GM23338 (cell line): ENCODE results near the gene CCDC68. TPM values are rescaled to one million over a fixed set of nuclear protein-coding genes. Genes with fewer than 3 reads are reported as not detected.

Experiments used
- ATAC-seq: fragments of 200-7000 bp; cut with Tn5 transposase; 3 replicates; pipeline ENCODE4 v1.9.1; 2020
- DNase-seq: peaks from one replicate; pipeline ENCODE4 v3.0.0-alpha.2; 2015; ENCODE audit warnings: low spot score
- H2AFZ ChIP-seq: fragments of 200-600 bp; sonication (generic); 2 replicates; pipeline ENCODE4 v1.8.0; 2016; ENCODE audit warnings: antibody characterized with exemption, mild to moderate bottlenecking, moderate library complexity
- H3F3A ChIP-seq: fragments of 200-600 bp; sonication (generic); replicated peaks from 2 replicates; pipeline ENCODE4 v1.8.0; 2017; ENCODE audit warnings: antibody characterized with exemption, mixed run types, low read depth
- H3K27ac ChIP-seq: fragments of 200-600 bp; sonication (generic); 2 replicates; pipeline ENCODE4 v1.6.1; 2016; ENCODE audit warnings: low read depth
- H3K27me3 ChIP-seq: fragments of 200-600 bp; sonication (generic); 2 replicates; pipeline ENCODE4 v1.8.0; 2016; ENCODE audit warnings: mild to moderate bottlenecking, mixed run types, moderate library complexity; ENCODE audit not compliant: insufficient read depth
- H3K36me3 ChIP-seq: fragments of 200-600 bp; sonication (generic); 2 replicates; pipeline ENCODE4 v1.8.0; 2016; ENCODE audit warnings: mild to moderate bottlenecking; ENCODE audit not compliant: insufficient read depth
- H3K4me1 ChIP-seq: fragments of 200-600 bp; sonication (generic); 2 replicates; pipeline ENCODE4 v1.8.0; 2016; ENCODE audit warnings: mild to moderate bottlenecking, moderate library complexity; ENCODE audit not compliant: insufficient read depth
- H3K4me2 ChIP-seq: fragments of 200-600 bp; sonication (generic); 2 replicates; pipeline ENCODE4 v1.7.1; 2017; ENCODE audit warnings: mixed run types
- H3K4me3 ChIP-seq: fragments of 200-600 bp; sonication (generic); 2 replicates; pipeline ENCODE4 v1.6.1; 2016; ENCODE audit warnings: mixed run types
- H3K79me2 ChIP-seq: fragments of 200-600 bp; sonication (generic); replicated peaks from 2 replicates; pipeline ENCODE4 v1.8.0; 2017; ENCODE audit warnings: mild to moderate bottlenecking; ENCODE audit not compliant: insufficient read depth
- H3K9me2 ChIP-seq: fragments of 200-600 bp; sonication (generic); 2 replicates; pipeline ENCODE4 v1.8.0; 2017; ENCODE audit not compliant: insufficient read depth
- H4K20me1 ChIP-seq: fragments of 200-600 bp; sonication (generic); replicated peaks from 2 replicates; pipeline ENCODE4 v1.8.0; 2017; ENCODE audit warnings: mild to moderate bottlenecking; ENCODE audit not compliant: insufficient read depth
- H3K27ac Mint-ChIP-seq: 2 replicates; pipeline ENCODE4 v1.8.0; 2020; ENCODE audit warnings: inconsistent platforms, mild to moderate bottlenecking, moderate library complexity, mixed read lengths
- H3K27me3 Mint-ChIP-seq: 3 replicates; pipeline ENCODE4 v1.8.0; 2022; ENCODE audit warnings: low read depth, mild to moderate bottlenecking, moderate library complexity, mixed read lengths, inconsistent platforms; ENCODE audit not compliant: insufficient read depth, poor library complexity
- H3K36me3 Mint-ChIP-seq: 3 replicates; pipeline ENCODE4 v1.8.0; 2021; ENCODE audit warnings: low read depth, mild to moderate bottlenecking, inconsistent platforms, moderate library complexity, mixed read lengths
- H3K4me1 Mint-ChIP-seq: 3 replicates; pipeline ENCODE4 v1.8.0; 2020; ENCODE audit warnings: mild to moderate bottlenecking, inconsistent platforms, mixed read lengths
- H3K4me3 Mint-ChIP-seq: 3 replicates; pipeline ENCODE4 v1.8.0; 2021; ENCODE audit warnings: moderate library complexity, mild to moderate bottlenecking, inconsistent platforms, mixed read lengths
- H3K9me3 Mint-ChIP-seq: 3 replicates; pipeline ENCODE4 v1.8.0; 2020; ENCODE audit warnings: moderate library complexity, mild to moderate bottlenecking, inconsistent platforms, mixed read lengths
- CREB1 ChIP-seq: fragments of 250-450 bp; sonication (Bioruptor Pico); IDR thresholded peaks from 2 replicates; pipeline ENCODE4 v1.5.0; 2020; ENCODE audit warnings: low read depth, mild to moderate bottlenecking, moderate library complexity
- CTCF ChIP-seq, 2 experiments: fragments of 200-600 bp in 1 of 2; sonication (generic) in 1 of 2; conservative IDR thresholded peaks; 2 replicates each; pipeline versions ENCODE4 v1.5.1 to v1.6.1; 2016 to 2017; ENCODE audit warnings: antibody characterized with exemption in 2 of 2, low read depth in 2 of 2, mild to moderate bottlenecking in 2 of 2, moderate library complexity in 1 of 2
- EZH2 ChIP-seq: fragments of 200-600 bp; sonication (generic); IDR thresholded peaks from one replicate; pipeline ENCODE4 v1.8.0; 2017; ENCODE audit warnings: antibody characterized with exemption, mild to moderate bottlenecking, low read depth; ENCODE audit not compliant: unreplicated experiment
- EZH2phosphoT487 ChIP-seq: fragments of 200-600 bp; sonication (generic); IDR thresholded peaks from one replicate; pipeline ENCODE4 v1.8.1; 2018; ENCODE audit warnings: antibody characterized with exemption; ENCODE audit not compliant: unreplicated experiment
- NANOG ChIP-seq: IDR thresholded peaks from 2 replicates; pipeline ENCODE4 v1.6.1; 2016; ENCODE audit warnings: antibody characterized with exemption, borderline replicate concordance
- POLR2AphosphoS5 ChIP-seq: IDR thresholded peaks from 2 replicates; pipeline ENCODE4 v1.6.1; 2016; ENCODE audit warnings: antibody characterized with exemption, low read depth
- REST ChIP-seq: IDR thresholded peaks from one replicate; pipeline ENCODE4 v1.6.1; 2018; ENCODE audit warnings: antibody characterized with exemption; ENCODE audit not compliant: unreplicated experiment
- ZNF331 ChIP-seq: fragments of 250-450 bp; sonication (Bioruptor Pico); IDR thresholded peaks from 2 replicates; pipeline ENCODE4 v1.5.0; 2020; ENCODE audit warnings: low read depth, mild to moderate bottlenecking, moderate library complexity
- polyA plus RNA-seq: library from polyadenylated mRNA; unstranded; fragments of >200 nt; fragmentation: Nextera tagmentation; extraction: Ambion mirVana; gene quantifications from 2 replicates; pipeline ENCODE4 v1.2.1, GENCODE V29; 2016
- total RNA-seq: library from RNA; depleted of rRNA; stranded (reverse); fragments of >200 nt; shearing (Covaris generic); gene quantifications from 2 replicates; pipeline ENCODE4 v1.2.3, GENCODE V29; 2014

The CCDC68 gene
- total and polyA plus RNA-seq, 2 experiments from 2014 or later, result 1.6 to 3.7 TPM

- TF ChIP-seq REST, result no peak
- TF ChIP-seq ZNF331 (CRISPR knock-in tag), result no peak
- no peak for TF ChIP-seq CTCF (conservative IDR thresholded peaks at IDR 0.05; ENCODE audit: low read depth in 2 of 2)
Measured at GRCh38 chr18:54878159-54878622, 81.1 kb downstream of the CCDC68 start (continued).

GRCh38 chr18:54877076-54877475 is 82.2 kb downstream of the CCDC68 start:
- no peaks in the 10 kb centered on the region for H3K4me1 Mint-ChIP-seq
- no peaks in the 10 kb centered on the region for H3K36me3 Mint-ChIP-seq
- Histone ChIP-seq H3K4me3 (no peak overlapping the region), H3K9me2 (no peaks in the 10 kb centered on the region; the same call in 1 of the 2 replicates), H3F3A (no peaks in the 10 kb centered on the region), H3K4me1 (no peaks in the 10 kb centered on the region), H3K27ac (no peak overlapping the region), H4K20me1 (no peaks in the 10 kb centered on the region), H3K4me2 (no peak overlapping the region), H3K79me2 (no peaks in the 10 kb centered on the region), H3K36me3 (no peaks in the 10 kb centered on the region), H3K27me3 (no peaks in the 10 kb centered on the region), H2AFZ (no peak overlapping the region)
- H3K4me3 Mint-ChIP-seq, result no peak overlapping the region
- ATAC-seq (no peak), DNase-seq (no peak)
- H3K27ac Mint-ChIP-seq, result no peak overlapping the region
- no peaks in the 10 kb centered on the region for H3K27me3 Mint-ChIP-seq
- no peaks in the 10 kb centered on the region for H3K9me3 Mint-ChIP-seq
- TF ChIP-seq NANOG (no peak), REST (no peak), CTCF (conservative IDR thresholded peaks at IDR 0.05; ENCODE audit: low read depth in 2 of 2) (no peak), CREB1 (CRISPR knock-in tag) (no peak), ZNF331 (CRISPR knock-in tag) (no peak), POLR2AphosphoS5 (no peak), EZH2 (no peak), EZH2phosphoT487 (no peak)
